HepG2 (cell line): Measurements from ENCODE around the gene ABHD17A. TPM values are rescaled to one million over a fixed set of nuclear protein-coding genes. Genes with fewer than 3 reads are reported as not detected.
A peak's percentile ranks its signal among the peaks of the same experiment; 100 is the strongest.

Source experiments
- AGO1 ChIP-seq: fragments of 200-400 bp; formaldehyde crosslinking; IDR thresholded peaks from 2 replicates; pipeline ENCODE4 v1.6.1; 2017; ENCODE audit warnings: mild to moderate bottlenecking, low read depth, low read length, moderate library complexity; ENCODE audit not compliant: poor library complexity, severe bottlenecking
- BORCS8-MEF2B ChIP-seq: sonication (generic); formaldehyde crosslinking; IDR thresholded peaks from 2 replicates; pipeline ENCODE4 v1.8.0; 2022; ENCODE audit warnings: mild to moderate bottlenecking, missing genetic modification reagents
- HNF1B ChIP-seq: sonication (generic); formaldehyde crosslinking; IDR thresholded peaks from 2 replicates; pipeline ENCODE4 v1.5.1; 2020; ENCODE audit warnings: mild to moderate bottlenecking, moderate library complexity, missing genetic modification reagents
- KDM5A ChIP-seq: fragments of 200-600 bp; sonication (generic); IDR thresholded peaks from 2 replicates; pipeline ENCODE4 v1.7.0; 2018; ENCODE audit warnings: antibody characterized with exemption, mild to moderate bottlenecking, low read length, borderline replicate concordance
- NONO ChIP-seq, 2 experiments: fragments of 450-650 bp in 1 of 2; sonication (generic) in 1 of 2; formaldehyde crosslinking in 1 of 2; IDR thresholded peaks in 1 of 2; conservative IDR thresholded peaks in 1 of 2; 2 replicates each; pipeline versions ENCODE4 v1.6.1 to v1.8.0; 2017 to 2022; ENCODE audit warnings: mild to moderate bottlenecking in 1 of 2, missing genetic modification reagents in 1 of 2, moderate library complexity in 1 of 2
- REPIN1 ChIP-seq: sonication (generic); formaldehyde crosslinking; IDR thresholded peaks from 2 replicates; pipeline ENCODE4 v1.8.0; 2022; ENCODE audit warnings: missing genetic modification reagents, low read depth, mild to moderate bottlenecking, borderline replicate concordance
- SALL1 ChIP-seq: sonication (generic); formaldehyde crosslinking; IDR thresholded peaks from 2 replicates; pipeline ENCODE4 v1.8.0; 2022; ENCODE audit warnings: mild to moderate bottlenecking, missing genetic modification reagents
- SMC3 ChIP-seq: IDR thresholded peaks from 2 replicates; pipeline ENCODE4 v1.6.1; 2011; ENCODE audit warnings: low read length, improper control_type of control experiment
- STAG1 ChIP-seq: sonication (generic); formaldehyde crosslinking; IDR thresholded peaks from 2 replicates; pipeline ENCODE4 v1.4.0; 2020; ENCODE audit warnings: missing genetic modification reagents
- YEATS4 ChIP-seq: sonication (generic); formaldehyde crosslinking; IDR thresholded peaks from 2 replicates; pipeline ENCODE4 v1.4.0; 2020; ENCODE audit warnings: missing genetic modification reagents, borderline replicate concordance
- ZBTB33 ChIP-seq: sonication (generic); formaldehyde crosslinking; IDR thresholded peaks from 2 replicates; pipeline ENCODE4 v1.4.0; 2020; ENCODE audit warnings: missing genetic modification reagents
- ZBTB34 ChIP-seq: sonication (generic); formaldehyde crosslinking; IDR thresholded peaks from 2 replicates; pipeline ENCODE4 v1.8.0; 2022; ENCODE audit warnings: mild to moderate bottlenecking, missing genetic modification reagents
- ZBTB38 ChIP-seq: sonication (generic); formaldehyde crosslinking; IDR thresholded peaks from 2 replicates; pipeline ENCODE4 v1.5.1; 2020; ENCODE audit warnings: mild to moderate bottlenecking, missing genetic modification reagents
- ZFP91 ChIP-seq: sonication (generic); formaldehyde crosslinking; IDR thresholded peaks from 2 replicates; pipeline ENCODE4 v1.9.0; 2022; ENCODE audit warnings: missing genetic modification reagents, mild to moderate bottlenecking, borderline replicate concordance
- ZNF34 ChIP-seq: sonication (generic); formaldehyde crosslinking; IDR thresholded peaks from 2 replicates; pipeline ENCODE4 v1.4.0; 2020; ENCODE audit warnings: mild to moderate bottlenecking, missing genetic modification reagents, borderline replicate concordance
- ZNF362 ChIP-seq: sonication (generic); formaldehyde crosslinking; IDR thresholded peaks from 2 replicates; pipeline ENCODE4 v1.4.0; 2020; ENCODE audit warnings: missing genetic modification reagents, mild to moderate bottlenecking, borderline replicate concordance
- ZSCAN25 ChIP-seq: sonication (generic); formaldehyde crosslinking; IDR thresholded peaks from 2 replicates; pipeline ENCODE4 v1.8.0; 2022; ENCODE audit warnings: mild to moderate bottlenecking, missing genetic modification reagents
- polyA plus RNA-seq, 8 experiments: library from polyadenylated mRNA; depleted of rRNA in 3 of 8; stranded (reverse) in 7 of 8; unstranded in 1 of 8; fragments of >200 nt; fragmentation: Illumina TruSeq in 4 of 8; extraction: Trizol in 4 of 8; gene quantifications; 2 replicates each; pipeline versions ENCODE4 v1.2.1 to v1.2.3, GENCODE V29; 2011 to 2016; ENCODE audit warnings: low read depth in 4 of 8, missing spikeins in 1 of 8, mixed read lengths in 1 of 8; ENCODE audit not compliant: insufficient read depth in 1 of 8
- total RNA-seq, 5 experiments: library from RNA; depleted of rRNA; stranded (reverse); fragments of >200 nt; fragmentation: Illumina TruSeq; extraction: Trizol; gene quantifications; 2 replicates each; pipeline ENCODE4 v1.2.3, GENCODE V29; 2016; ENCODE audit warnings: low read depth in 1 of 5
- TF ChIP-seq, protein P1 (sequence below): sonication (generic); formaldehyde crosslinking; IDR thresholded peaks from 2 replicates; pipeline ENCODE4 v1.4.0; 2020; ENCODE audit warnings: missing genetic modification reagents, low read depth, mild to moderate bottlenecking, borderline replicate concordance

Gene ABHD17A
- total and polyA plus RNA-seq, 2 of the 13 experiments (the other 11 are each of a cell fraction or from before 2014, with no cell fraction given): 27.7 to 40.8 TPM

DNA sequence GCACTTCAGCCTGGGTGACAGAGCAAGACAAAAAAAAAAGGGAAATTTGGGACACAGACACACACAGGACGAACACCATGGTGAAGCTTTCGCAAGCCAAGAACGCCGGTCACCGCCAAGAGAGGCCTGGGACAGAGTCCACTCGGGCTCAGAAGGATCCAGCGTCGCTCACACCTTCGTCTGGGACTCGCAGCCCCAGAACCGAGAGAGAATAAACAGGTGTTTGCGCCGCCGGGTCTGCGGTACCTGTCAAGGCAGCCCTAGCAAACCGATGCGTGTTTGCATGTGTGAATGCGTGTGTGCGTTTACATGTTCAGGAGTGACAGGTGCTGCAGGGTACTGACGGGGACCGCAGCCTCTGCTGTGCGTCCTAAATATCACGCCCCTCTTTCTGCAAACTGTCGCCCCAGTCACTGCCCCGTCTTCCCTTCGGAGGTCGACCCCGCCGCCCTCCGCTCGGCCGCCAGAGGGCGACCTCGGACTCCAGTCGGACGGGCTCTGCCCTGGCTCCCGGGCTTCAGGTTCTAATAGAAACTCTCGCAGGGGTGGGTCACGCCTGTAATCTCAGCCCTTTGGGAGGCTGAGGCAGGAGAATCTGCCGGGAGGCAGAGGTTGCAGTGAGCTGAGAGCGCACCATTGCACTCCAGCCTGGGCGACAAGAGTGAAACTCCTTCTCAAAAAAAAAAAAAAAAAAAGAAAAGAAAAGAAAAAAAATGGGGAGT lies 43.9 kb upstream of the ABHD17A start (continued):
- TF ChIP-seq HNF1B (CRISPR knock-in tag) (peak; percentile 61; the same call in 1 of the 2 replicates), ZBTB34 (CRISPR knock-in tag) (no peak), ZSCAN25 (peak; percentile 82), ZNF34 (CRISPR knock-in tag) (no peak), BORCS8-MEF2B (0 out of 2 replicates have a peak, but pooled peaks have one; percentile 22), KDM5A (no peak; the same call in 1 of the 2 replicates), STAG1 (peak; percentile 71), REPIN1 (CRISPR knock-in tag) (peak; percentile 77; the same call in 1 of the 2 replicates), SALL1 (CRISPR knock-in tag) (peak; percentile 36; the same call in 1 of the 2 replicates), SMC3 (peak; percentile 41; the same call in 1 of the 2 replicates), ZBTB33 (CRISPR knock-in tag) (peak; percentile 51; the same call in 1 of the 2 replicates), AGO1 (no peak), ZFP91 (CRISPR knock-in tag) (peak; percentile 54; the same call in 1 of the 2 replicates), ZBTB38 (CRISPR knock-in tag) (peak; percentile 24; the same call in 1 of the 2 replicates), YEATS4 (no peak), NONO (IDR thresholded peaks at IDR 0.05) (no peak), NONO (CRISPR knock-in tag; conservative IDR thresholded peaks at IDR 0.05) (peak; percentile 49; the same call in 1 of the 2 replicates), ZNF362 (CRISPR knock-in tag) (peak; percentile 46; the same call in 1 of the 2 replicates)
- TF ChIP-seq, protein P1, sequence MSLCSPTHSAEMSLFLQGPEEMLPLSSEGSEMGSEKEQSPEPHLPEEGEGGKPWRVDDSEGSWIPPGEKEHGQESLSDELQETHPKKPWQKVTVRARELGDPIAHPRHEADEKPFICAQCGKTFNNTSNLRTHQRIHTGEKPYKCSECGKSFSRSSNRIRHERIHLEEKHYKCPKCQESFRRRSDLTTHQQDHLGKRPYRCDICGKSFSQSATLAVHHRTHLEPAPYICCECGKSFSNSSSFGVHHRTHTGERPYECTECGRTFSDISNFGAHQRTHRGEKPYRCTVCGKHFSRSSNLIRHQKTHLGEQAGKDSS (CRISPR knock-in tag): no peak
